ENCODE measurements around the gene DHX8.

Gene DHX8

DNA sequence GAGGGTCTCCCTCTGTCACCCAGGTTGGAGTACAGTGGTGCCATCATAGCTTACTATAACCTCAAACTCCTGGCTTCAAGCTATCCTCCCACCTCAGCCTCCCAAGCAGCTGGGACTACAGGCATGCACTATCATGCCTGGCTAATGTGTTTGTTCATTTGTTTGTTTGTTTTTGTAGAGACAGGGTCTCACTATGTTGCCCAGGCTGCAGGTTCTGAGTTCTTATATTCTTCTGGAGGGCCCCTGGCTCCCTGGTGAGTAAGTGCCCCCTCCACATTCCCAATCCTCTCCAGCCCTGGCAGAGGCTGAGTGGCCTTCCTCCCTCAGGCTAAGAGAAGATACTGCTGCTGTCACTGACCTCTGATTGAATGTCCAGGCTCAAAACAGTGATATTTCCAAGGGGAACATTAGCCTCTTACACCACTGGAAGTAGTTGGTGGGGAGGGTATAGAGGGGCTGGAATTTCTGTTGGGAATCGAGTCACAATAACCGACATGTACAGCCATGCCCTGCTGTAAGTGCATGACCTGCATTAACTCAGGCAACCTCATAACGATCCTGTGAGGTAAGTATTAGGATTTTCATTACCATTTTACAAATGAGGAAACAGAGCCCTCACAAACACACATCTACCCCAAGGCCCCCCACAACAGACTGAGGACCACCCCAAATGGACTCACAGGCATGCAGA lies 65.1 kb downstream of the DHX8 start:
- DNase-seq (ENCODE audit: low read depth) = no peak

DNA sequence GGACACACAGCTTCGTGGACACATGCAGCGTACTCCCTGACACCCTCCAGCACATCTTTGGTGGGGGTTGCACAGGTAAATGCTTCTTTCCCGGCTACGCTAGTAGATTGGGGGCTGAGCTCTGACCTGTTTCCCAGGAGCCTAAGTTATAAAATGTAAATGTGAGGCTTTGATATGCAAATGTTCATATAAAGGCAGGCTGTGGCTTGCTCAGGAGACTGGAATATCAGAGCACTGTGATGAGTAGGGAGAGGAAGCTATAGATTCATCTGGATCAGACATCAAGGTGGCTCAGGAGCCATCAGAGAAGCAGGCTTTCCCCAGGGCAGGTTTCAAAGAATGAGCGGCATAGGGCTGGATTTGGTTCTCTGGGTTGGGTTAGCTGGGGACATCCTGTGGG lies 65.7 kb downstream of the DHX8 start:
- no peak for DNase-seq (ENCODE audit: low read depth)

DNA sequence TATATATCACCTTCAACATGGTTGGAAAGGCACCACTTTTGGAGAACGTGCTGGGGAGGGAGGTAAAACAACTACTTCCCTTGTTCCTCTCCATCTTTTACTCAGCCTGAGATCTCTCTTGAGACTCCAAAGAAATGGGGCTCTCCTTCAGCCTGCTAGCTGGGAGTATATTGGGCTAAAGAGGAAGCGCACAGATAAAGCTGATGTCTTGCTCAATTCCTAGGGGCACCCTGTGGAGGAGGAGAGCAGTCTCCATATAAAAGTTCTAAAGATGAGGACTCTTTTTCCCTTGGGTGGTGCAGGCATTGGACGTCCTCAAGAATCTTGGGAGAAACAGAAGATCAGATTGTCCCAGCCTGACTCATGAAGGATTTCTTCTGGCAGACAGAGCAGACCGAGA lies 67.0 kb downstream of the DHX8 start:
- no peak for DNase-seq (ENCODE audit: low read depth)

DNA sequence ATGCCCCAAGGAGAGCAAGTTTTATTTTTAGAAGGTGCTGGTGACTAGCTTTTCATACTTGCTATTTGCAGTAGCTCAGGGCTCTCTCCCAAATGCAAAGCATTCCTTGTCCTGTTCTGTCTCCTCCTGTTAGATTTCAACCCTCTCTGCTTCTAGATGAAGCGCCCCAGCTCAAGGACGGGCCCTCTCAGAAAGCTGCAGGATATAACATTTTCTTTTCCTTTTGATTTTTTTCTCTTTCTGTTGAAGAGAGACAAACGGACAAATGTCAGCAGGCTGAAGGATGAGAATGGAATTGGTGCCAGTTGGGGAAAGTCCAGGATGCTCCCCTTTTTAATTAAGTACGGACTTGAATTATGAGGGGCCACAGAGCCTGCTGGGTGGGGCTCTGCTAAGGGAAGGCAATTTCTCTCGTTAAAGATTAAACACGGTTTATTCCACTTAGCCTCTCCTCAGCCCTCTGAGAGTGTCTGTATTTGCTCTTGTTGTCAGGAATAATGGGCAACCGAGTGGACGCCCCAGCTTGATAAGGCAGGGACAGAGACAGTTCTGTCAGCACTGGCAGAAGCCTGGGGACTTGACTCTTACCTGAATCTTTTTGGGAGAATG lies 68.6 kb downstream of the DHX8 start:
- DNase-seq (ENCODE audit: low read depth) = no peak

DNA sequence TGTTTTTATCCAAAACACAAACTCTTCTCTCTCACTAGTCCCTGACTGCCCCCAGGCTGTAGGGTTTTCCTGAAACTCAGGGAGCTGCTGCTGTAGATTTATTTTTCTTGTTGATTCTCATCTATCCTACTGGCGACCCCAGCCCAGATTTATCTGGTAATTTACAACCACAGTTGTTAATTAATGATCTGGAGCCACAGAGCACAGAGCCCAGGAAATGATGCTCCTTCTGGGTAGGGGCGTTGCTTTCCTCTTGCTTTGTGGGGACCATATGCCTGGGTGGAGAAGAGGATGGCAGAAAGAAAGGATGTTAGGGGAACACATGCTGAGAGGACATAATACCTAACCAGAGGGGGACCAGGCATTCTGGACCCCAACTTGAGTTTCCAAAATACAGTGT lies 69.8 kb downstream of the DHX8 start:
- DNase-seq (ENCODE audit: low read depth) = no peak

DNA sequence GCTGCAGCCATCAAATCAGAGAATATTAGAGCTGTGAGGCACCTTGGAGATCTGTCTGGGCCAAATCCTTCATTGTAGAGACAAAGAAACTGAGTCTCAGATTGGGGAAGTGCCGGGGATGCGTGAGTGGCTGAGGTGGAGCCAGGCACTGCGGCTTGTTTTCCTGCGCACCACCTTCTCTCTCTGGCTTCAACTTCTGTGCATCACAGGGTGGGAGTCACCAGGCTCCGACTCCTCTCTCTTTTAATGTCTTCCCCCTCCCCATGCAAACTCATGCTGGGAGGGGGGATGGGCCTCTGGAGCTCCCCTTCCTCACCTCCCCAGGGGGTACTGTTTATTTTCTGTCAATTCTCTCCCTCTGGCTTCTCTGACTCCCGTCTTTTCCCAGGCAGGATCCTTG lies 71.1 kb downstream of the DHX8 start:
- no peak for DNase-seq (ENCODE audit: low read depth)

DNA sequence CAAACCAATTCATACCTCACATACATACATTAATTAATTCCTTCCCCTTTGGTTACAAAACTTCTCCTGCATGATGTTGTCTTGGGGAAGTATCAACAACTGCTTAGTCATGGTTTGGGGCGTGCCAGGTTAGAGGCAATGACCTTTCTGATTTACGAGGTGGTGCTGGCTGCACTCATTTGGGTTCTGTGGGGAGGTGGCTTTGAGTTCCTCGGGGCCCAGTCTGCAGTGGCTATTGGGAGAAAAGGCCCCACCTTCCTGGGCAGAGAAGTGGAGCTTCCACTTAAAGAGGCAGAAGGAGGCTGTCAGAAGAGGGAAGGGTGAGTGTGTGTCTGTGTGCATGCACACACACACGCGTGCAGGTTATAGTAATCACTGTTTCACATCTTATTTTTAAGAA lies 72.5 kb downstream of the DHX8 start:
- no peak for DNase-seq (ENCODE audit: low read depth)

DNA sequence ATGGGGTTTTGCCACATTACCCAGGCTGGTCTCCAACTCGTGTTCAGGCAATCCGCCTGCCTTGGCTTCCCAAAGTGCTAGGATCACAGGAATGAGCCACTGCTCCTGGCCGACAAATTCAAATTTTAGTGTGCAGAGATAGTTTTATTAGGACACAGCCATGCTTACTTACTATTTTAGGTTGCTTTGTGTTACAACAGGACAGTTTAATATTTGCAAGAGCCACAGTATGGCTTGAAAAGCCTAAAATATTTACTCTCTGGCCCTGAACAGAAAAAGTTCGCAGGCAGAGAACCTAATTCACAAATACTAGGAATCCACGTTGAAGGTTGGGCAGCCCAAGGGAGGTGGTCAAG lies 75.0 kb downstream of the DHX8 start:
- DNase-seq (ENCODE audit: low read depth) = no peak

DNA sequence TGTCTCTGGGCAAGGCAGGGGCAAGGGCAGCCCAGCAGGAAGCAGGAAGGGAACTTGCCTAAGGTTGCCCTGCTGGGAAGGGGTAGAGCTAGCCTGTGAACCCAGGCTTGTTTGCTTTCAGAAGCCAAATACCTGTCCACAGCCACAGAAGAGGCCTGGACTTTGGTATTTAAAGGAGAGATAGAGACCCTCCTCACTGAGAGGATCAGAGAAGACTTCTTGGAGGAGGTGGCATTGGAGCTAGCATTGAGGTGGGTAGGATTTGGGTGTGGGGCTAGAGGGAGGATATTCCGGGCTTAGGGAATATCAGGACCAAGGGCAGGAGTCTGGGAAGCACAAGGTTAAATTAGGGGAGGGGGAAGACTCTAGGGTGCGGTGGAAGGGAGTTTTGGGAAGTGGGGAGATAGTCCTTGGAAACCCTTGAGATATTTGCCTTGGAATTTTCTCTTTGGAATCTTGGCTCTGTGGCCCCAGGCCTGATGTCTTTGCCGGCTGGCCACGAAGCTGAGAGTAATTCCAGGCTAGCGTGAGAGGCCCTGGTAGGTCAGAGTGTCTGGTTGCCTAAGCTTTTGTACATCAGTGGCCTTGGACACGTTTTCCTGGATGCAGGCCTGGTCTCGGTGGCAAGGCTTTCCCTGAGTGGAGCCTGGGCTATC lies 75.5 kb downstream of the DHX8 start:
- no peak for DNase-seq (ENCODE audit: low read depth)

DNA sequence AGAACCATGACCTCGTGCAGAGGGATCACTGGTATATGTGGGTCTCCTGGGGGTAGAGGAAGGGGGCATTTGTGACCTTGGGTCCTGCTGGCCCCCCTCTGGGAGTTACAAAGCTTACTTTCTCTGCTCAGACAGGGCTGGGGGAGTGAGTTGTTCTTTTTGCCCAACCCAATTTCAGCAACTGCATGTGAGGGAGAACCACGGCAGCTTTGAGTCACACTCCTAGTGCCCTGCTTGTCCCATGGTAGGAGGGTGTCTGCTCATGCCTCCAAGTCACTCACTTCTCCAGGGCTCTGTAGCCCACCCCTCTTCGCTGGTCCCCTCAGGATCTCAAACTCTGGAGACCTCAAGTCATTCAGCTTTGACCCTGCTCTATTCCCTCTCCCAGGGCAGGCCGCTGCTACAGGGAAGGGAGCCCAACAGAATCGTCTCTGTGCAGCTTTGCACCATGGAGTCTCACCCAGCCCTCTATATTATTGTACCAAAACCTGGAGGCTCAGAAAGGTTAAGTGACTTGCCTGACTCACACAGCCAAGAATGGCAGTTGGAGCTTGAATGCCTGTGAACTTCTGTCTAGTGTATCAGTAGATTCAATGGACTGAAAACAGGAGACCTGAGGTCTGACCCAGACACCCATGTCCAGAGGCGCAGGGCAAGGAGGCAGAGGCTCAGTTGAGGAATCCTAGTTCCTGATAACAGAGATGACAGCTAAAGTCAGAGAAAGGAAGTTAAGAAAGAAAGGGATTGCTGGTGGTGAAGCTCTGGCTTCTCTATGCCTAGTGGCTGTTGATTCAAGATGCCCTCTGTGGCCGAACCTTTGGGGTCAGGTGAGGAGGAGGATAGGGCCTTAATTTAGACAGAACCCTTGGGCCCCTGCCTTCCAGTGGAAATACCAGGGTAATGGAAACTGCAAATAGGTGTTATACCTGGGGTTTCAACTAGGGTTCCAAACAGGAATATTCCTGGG lies 77.0 kb downstream of the DHX8 start:
- no peak for DNase-seq (ENCODE audit: low read depth)

DNA sequence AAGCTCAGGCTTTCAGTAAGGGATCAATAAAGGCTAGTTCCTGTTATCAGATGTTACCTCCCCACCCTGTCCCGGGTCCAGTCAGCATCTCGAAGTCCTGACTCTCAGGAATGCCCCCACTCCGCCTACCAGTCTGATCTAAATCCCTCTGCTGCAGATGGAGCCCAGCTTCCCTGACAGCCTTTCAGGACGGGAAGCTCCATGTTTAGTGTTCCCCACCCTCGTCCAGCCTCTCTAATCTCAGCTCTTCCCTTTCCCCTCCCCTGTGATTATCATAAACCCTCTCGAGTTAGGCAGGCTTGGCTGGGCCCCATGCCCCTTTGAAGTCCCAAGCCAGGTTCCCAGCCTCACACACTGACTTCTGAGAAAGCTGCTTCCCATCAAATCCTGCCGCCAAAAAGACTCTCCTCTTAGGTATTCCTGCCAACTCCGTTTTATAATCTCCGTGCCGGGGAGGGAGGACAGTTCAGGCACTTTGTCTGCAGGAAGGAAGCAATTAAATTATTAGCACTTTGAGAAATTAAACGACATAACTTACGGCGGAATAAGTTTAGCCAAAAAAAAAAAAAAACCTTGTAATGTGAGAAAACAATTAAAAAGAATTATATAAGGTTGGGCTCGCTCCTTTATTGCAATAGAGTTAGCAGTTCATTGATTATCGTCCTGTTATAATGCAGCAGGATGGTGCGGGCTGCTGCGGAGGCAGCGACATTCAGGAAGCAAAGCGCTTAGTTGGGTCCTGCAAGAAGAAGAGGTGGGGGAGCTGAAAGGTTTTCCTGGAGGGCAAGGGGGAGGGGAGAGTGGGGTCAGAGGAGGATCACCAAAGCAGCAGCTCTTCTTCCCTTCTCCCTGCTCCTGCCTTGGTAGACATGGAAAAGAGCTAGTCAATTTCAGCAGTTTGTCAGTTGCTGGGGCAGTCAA lies 79.2 kb downstream of the DHX8 start:
- DNase-seq (ENCODE audit: low read depth) = no peak

DNA sequence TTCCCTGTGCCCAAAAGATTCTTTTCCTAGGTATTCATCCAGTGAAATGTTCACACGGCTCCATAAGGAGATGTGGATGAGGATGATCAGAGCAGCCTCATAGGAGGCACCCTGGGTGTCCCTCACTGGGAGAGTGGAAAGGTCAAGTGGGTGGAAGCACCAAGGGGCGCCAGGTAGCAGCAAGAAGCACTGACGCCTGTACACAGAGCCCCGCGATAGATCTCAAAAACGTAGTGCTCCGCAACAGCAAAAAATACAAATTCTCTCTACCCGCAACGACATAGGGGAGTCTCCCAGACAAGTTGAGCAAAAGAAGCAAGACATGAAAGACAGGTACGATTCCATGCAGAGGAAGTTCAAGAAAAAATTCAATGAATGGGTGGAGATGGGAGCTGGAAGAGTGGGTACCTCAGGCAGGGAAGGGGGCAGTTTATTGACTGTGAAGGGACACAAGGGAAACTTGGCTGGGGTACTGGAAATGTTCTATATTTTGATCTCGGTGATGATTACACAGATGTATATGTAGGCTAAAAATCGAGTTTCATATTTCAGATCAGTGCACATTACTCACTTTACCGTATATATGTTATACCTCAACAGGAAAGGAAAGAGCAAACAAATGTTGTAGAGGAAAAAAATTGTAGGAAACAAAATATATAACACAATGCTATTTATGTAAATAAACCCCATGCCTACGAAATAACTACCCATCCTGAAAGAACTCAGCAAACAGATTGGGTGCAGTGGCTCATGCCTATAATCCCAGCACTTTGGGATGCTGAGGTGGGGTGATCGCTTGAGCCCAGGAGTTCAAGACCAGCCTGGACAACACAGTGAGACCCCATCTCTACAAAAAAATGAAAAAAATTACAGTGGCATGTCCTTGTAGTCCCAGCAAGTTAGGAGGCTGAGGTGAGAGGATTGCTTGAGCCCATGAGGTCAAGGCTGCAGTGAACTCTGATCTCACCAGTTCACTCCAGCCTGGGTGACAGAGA lies 80.1 kb downstream of the DHX8 start:
- DNase-seq (ENCODE audit: low read depth) = no peak

DNA sequence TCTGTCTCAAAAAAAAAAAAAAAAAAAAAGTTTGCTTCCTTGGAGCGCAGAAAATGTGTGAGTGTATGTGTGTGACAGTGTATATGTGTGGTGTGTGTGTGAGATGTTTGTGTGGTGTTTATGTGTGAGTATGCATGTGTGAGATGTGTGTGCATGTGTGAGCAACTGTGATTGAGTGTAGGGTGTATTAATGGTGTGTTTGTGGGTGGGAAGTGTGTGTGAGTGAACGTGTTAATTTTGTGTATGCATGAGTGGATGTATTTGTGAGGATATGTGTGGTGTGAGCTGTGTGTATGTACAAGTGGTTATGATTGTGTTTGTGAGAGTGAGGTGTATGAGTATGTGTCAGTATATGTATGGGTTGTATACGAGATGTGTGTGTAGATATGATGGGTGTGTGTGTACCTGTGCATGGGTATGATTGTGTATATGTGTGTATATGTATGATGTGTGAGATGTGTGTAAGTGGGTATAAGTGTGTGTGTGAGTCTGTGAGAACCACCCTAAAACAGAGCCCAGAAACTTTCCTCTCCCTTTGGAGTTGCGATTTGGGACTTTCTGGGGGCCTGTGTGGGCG lies 84.8 kb downstream of the DHX8 start:
- DNase-seq (ENCODE audit: low read depth) = no peak

DNA sequence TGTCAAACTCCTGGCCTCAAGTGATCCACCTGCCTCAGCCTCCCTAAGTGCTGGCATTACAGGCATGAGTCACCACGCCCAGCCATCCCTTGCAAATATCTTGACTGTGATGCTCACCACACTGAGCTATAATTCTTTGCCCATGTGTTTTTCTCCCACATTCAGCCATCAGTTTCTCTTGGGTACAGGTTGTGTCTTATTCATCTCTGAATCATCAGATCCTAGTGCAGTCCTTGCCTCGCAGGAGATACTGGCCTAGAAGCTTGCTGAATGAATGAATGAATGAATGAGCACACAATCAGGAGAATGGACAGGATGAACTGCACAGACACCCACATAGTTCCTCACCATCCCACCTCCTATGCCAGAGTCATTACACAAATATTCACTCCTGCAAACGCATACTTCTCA lies 86.7 kb downstream of the DHX8 start:
- DNase-seq (ENCODE audit: low read depth) = no peak

DNA sequence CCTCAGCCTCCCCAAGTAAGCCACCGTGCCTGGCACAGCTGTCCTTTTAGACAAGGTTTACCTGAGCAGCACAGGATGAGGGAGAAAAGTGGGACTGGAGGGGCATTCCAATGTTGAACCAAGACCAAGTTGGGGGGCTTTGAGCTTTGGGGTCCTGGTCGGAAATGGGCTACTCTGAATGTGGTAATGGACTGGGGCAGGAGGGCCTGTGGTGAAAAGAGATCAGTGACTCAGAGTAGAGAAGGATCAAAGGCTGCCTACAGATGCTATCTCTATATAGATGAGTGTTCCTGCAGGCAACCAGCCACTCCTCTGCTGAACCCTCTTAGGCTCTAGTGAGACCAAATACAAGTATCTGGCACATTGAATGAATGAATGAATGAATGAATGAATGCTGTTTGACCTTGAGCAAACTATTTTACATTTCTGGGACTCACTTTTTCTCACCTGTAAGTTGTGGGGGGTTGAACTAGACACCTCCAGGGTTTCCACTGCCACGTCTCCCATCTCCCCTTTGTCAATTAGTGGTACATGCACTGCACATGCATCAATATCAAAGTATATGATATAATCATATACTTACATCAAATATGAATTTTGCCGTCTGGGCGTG lies 88.7 kb downstream of the DHX8 start:
- DNase-seq (ENCODE audit: low read depth) = no peak

DNA sequence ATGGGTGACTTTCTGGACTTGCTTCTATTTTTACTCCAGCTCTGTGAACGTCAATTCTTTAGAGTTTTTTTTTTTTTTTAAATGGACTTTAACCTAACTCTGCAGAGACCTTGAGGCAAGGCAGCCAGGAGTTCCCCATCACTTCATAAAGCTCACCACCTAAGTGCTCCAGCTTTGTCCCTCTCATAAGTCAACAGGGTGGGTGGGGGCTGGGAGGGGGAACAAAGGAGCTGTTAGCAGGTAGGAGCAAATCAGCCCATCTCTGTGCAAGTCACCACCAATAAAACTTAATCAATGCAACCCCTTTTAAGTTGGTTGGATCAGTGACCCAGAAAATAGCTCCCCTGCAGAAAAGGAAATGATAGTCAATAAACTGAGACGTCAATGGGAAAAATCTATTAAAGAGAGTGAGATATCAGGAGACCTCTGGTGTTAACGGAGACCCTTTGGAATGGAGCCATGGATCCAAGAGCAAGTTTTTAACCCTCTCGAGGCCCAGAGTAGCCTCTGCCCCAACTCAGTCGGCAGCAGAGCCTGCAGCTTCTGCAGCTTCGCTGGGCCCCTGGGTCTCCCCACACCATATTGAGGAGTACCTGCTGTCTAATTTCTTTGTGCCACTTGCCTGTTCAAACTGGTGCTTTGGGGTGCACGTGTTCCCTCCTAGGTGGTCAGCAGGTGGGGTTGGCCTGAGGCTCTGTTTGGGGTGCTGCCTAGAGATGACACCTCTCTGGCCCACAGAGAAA lies 90.0 kb downstream of the DHX8 start:
- DNase-seq (ENCODE audit: low read depth) = no peak

DNA sequence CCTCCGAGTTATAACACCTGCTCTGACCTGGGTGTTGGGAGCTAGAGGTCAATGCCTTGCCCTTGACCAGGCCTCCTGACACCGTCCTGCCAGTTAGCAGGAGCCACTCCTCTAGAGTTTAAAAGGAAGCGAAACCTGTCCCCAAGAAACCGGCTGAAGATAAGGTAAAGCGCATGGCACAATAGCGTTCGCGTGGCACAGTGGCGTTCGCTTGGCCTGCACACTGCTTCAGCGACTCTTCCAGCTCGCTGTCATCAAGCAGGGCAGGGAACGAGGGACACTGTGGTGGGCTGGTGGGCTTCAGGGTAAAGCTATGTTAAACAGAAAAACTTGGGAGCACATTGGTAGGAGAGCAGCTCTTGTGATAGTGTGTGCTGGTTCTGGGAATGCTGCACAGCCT lies 90.6 kb downstream of the DHX8 start:
- no peak for DNase-seq (ENCODE audit: low read depth)

DNA sequence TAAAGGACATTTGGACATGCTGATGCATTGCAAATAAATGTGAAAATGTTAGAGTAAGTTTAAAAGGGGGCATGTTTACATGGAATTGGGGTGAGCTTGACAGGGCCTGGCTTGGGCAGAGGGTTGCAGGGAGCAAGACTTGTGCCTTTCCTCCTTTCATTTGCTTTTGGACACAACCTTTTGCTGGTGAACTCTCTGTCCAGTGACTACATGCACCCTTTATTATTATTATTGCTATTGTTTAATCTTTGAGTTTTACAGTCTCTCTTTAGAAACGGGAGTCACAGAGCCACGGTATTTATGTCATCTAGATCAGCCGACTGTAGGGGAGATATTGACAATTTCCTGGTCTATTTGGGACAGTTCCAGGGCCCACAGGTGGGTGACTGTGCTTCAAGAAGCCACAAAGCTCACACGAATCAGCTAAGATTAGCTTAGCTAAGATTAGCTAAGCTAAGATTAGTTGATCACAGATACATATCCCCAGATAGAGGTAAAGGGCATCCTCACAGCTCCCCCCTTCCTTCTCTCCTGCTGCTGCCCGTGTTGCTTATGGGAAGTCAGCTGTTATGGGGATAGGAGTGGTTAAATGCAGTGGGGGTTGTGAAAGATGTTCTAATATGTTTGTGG lies 91.2 kb downstream of the DHX8 start:
- no peak for DNase-seq (ENCODE audit: low read depth)
